ENCODE results near the gene FZD10. TPM values are rescaled to one million over a fixed set of nuclear protein-coding genes. Genes with fewer than 3 reads are reported as not detected.

FZD10 gene
- polyA plus RNA-seq, 1 donor (not counting 4 experiments of a cell fraction or from before 2014, with no cell fraction given) = 0.55 TPM

GRCh38 chr12:130162745-130163460 lies 639 bp downstream of the FZD10 start:
- FAIRE-seq (no peak), DNase-seq (ENCODE audit: low read depth, low spot score) (no peak)
- TF ChIP-seq CTCF (optimal IDR thresholded peaks at IDR 0.05 in 1 of 3, IDR thresholded peaks at IDR 0.05 in 1 of 3, conservative IDR thresholded peaks at IDR 0.05 in 1 of 3; ENCODE audit: extremely low read depth in 1 of 3, insufficient read depth in 2 of 3, low read length in 3 of 3) (no peak), EZH2 (IDR thresholded peaks at IDR 0.05; ENCODE audit: low read length) (no peak)
- H3K4me1 ChIP-seq (ENCODE audit: control insufficient read depth, extremely low read depth, insufficient read depth, low read length) = peaks cover 3% of the 10 kb centered on the region
- H3K9me3 ChIP-seq (ENCODE audit: control insufficient read depth, low read depth, low read length) = no peaks in the 10 kb centered on the region
- H3K27me3 ChIP-seq (ENCODE audit: control insufficient read depth, extremely low read depth, insufficient read depth, low read length) = peaks cover 19% of the 10 kb centered on the region
- H3K4me3 ChIP-seq (ENCODE audit: control insufficient read depth in 2 of 3, extremely low read depth in 1 of 3, insufficient read depth in 2 of 3, low read depth in 1 of 3, low read length in 3 of 3) = peak overlapping the region; percentile 33 to 68 (median 57)
- no peaks in the 10 kb centered on the region for H3K36me3 ChIP-seq (ENCODE audit: control insufficient read depth in 2 of 2, extremely low read depth in 1 of 2, insufficient read depth in 2 of 2, low read length in 2 of 2)
- peak overlapping the region; percentile 71 for H3K9ac ChIP-seq (ENCODE audit: control insufficient read depth, extremely low read depth, insufficient read depth, low read length)
- H3K79me2 ChIP-seq (ENCODE audit: control insufficient read depth, insufficient read depth, low read length) = no peaks in the 10 kb centered on the region
- dilution Hi-C loops (cut with MboI; ENCODE audit: extremely low pct_ligation_motif_present, low sequenced_read_pairs) = no loop called here
- peak overlapping the region; percentile 64 for H2AFZ ChIP-seq (ENCODE audit: control insufficient read depth, low read length)
- H3K27ac ChIP-seq (ENCODE audit: control insufficient read depth, insufficient read depth, low read length) = no peak overlapping the region
- H3K9me1 ChIP-seq (ENCODE audit: control insufficient read depth, extremely low read depth, insufficient read depth, low read length) = no peaks in the 10 kb centered on the region
- H4K20me1 ChIP-seq (ENCODE audit: control insufficient read depth, extremely low read depth, insufficient read depth, low read length) = no peaks in the 10 kb centered on the region
- peak overlapping the region; percentile 56 for H3K4me2 ChIP-seq (ENCODE audit: control insufficient read depth, extremely low read depth, insufficient read depth, low read depth, low read length)

GRCh38 chr12:130163461-130164215 lies 1.4 kb downstream of the FZD10 start:
- Histone ChIP-seq H3K4me2 (ENCODE audit: control insufficient read depth, extremely low read depth, insufficient read depth, low read depth, low read length) (no peak overlapping the region), H3K9me1 (ENCODE audit: control insufficient read depth, extremely low read depth, insufficient read depth, low read length) (no peaks in the 10 kb centered on the region), H3K9ac (ENCODE audit: control insufficient read depth, extremely low read depth, insufficient read depth, low read length) (no peak overlapping the region), H3K79me2 (ENCODE audit: control insufficient read depth, insufficient read depth, low read length) (no peaks in the 10 kb centered on the region), H3K9me3 (ENCODE audit: control insufficient read depth, low read depth, low read length) (no peaks in the 10 kb centered on the region), H3K27me3 (ENCODE audit: control insufficient read depth, extremely low read depth, insufficient read depth, low read length) (peaks cover 19% of the 10 kb centered on the region), H4K20me1 (ENCODE audit: control insufficient read depth, extremely low read depth, insufficient read depth, low read length) (no peaks in the 10 kb centered on the region), H3K4me1 (ENCODE audit: control insufficient read depth, extremely low read depth, insufficient read depth, low read length) (peaks cover 3% of the 10 kb centered on the region), H3K4me3 (ENCODE audit: control insufficient read depth in 2 of 3, extremely low read depth in 1 of 3, insufficient read depth in 2 of 3, low read depth in 1 of 3, low read length in 3 of 3) (peak overlapping the region in 1 of 3 experiments; percentile 57), H3K36me3 (ENCODE audit: control insufficient read depth in 2 of 2, extremely low read depth in 1 of 2, insufficient read depth in 2 of 2, low read length in 2 of 2) (no peaks in the 10 kb centered on the region), H2AFZ (ENCODE audit: control insufficient read depth, low read length) (no peak overlapping the region), H3K27ac (ENCODE audit: control insufficient read depth, insufficient read depth, low read length) (no peak overlapping the region)
- no peak for DNase-seq (ENCODE audit: low read depth, low spot score)
- dilution Hi-C loops (cut with MboI; ENCODE audit: extremely low pct_ligation_motif_present, low sequenced_read_pairs) = no loop called here
- no peak for FAIRE-seq
- TF ChIP-seq EZH2 (IDR thresholded peaks at IDR 0.05; ENCODE audit: low read length) = no peak
- no peak for TF ChIP-seq CTCF (optimal IDR thresholded peaks at IDR 0.05 in 1 of 3, IDR thresholded peaks at IDR 0.05 in 1 of 3, conservative IDR thresholded peaks at IDR 0.05 in 1 of 3; ENCODE audit: extremely low read depth in 1 of 3, insufficient read depth in 2 of 3, low read length in 3 of 3)

Measured in keratinocyte (primary cell).